IgD-negative memory B cell (primary cell): Measurements from ENCODE around the gene JMJD8. TPM values are rescaled to one million over a fixed set of nuclear protein-coding genes. Genes with fewer than 3 reads are reported as not detected.

Experiments used
- H3K27ac Mint-ChIP-seq, 3 donors: one replicate each; pipeline ENCODE4 v1.8.0; 2020 to 2022; ENCODE audit warnings: mild to moderate bottlenecking in 3 of 3, mixed read lengths in 3 of 3, moderate library complexity in 1 of 3
- H3K27me3 Mint-ChIP-seq: one replicate; pipeline ENCODE4 v1.8.0; 2021; ENCODE audit warnings: mixed read lengths
- H3K36me3 Mint-ChIP-seq: one replicate; pipeline ENCODE4 v1.8.0; 2020; ENCODE audit warnings: mild to moderate bottlenecking, mixed read lengths
- H3K4me1 Mint-ChIP-seq, 3 donors: one replicate each; pipeline ENCODE4 v1.8.0; 2020 to 2022; ENCODE audit warnings: mixed read lengths in 3 of 3, mild to moderate bottlenecking in 1 of 3
- H3K4me3 Mint-ChIP-seq, 4 donors: one replicate each; pipeline ENCODE4 v1.8.0; 2020 to 2022; ENCODE audit warnings: mild to moderate bottlenecking in 4 of 4, mixed read lengths in 4 of 4, moderate library complexity in 3 of 4
- H3K9me3 Mint-ChIP-seq, 3 donors: one replicate each; pipeline ENCODE4 v1.8.0; 2020 to 2021; ENCODE audit warnings: mixed read lengths in 3 of 3, mild to moderate bottlenecking in 1 of 3
- polyA plus RNA-seq: library from polyadenylated mRNA; unstranded; fragments of 300-500 nt; fragmentation: Illumina TruSeq; gene quantifications from one replicate; pipeline ENCODE4 v1.2.3, GENCODE V29; 2021

The JMJD8 gene
- polyA plus RNA-seq, 1 donor from 2014 or later: 51.0 TPM

GRCh38 chr16:634051-634670 is 50.0 kb downstream of the JMJD8 start:
- Mint-ChIP-seq H3K27ac (peak overlapping the region in 2 of 3 donors; percentile 31 to 71), H3K36me3 (no peaks in the 10 kb centered on the region), H3K9me3 (peaks cover 0 to 2% (median 0%) of the 10 kb centered on the region in 3 donors), H3K4me1 (peaks cover 4 to 14% (median 10%) of the 10 kb centered on the region in 3 donors), H3K4me3 (peak overlapping the region in 2 of 4 donors; percentile 52 to 70), H3K27me3 (peaks cover 3% of the 10 kb centered on the region)

DNA sequence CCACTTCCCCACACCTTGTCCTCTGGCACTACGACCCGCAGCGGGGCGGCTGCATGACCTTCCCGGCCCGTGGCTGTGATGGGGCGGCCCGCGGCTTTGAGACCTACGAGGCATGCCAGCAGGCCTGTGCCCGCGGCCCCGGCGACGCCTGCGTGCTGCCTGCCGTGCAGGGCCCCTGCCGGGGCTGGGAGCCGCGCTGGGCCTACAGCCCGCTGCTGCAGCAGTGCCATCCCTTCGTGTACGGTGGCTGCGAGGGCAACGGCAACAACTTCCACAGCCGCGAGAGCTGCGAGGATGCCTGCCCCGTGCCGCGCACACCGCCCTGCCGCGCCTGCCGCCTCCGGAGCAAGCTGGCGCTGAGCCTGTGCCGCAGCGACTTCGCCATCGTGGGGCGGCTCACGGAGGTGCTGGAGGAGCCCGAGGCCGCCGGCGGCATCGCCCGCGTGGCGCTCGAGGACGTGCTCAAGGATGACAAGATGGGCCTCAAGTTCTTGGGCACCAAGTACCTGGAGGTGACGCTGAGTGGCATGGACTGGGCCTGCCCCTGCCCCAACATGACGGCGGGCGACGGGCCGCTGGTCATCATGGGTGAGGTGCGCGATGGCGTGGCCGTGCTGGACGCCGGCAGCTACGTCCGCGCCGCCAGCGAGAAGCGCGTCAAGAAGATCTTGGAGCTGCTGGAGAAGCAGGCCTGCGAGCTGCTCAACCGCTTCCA is 50.6 kb downstream of the JMJD8 start:
- Mint-ChIP-seq H3K27me3 (peaks cover 3% of the 10 kb centered on the region), H3K4me1 (peaks cover 0 to 10% (median 6%) of the 10 kb centered on the region in 3 donors), H3K9me3 (peaks cover 0 to 2% (median 0%) of the 10 kb centered on the region in 3 donors), H3K36me3 (no peaks in the 10 kb centered on the region), H3K4me3 (peak overlapping the region in 1 of 4 donors; percentile 52), H3K27ac (no peak overlapping the region)

GRCh38 chr16:632486-633335 is 51.4 kb downstream of the JMJD8 start:
- Mint-ChIP-seq H3K4me3 (no peak overlapping the region), H3K9me3 (peaks cover 0 to 2% (median 0%) of the 10 kb centered on the region in 3 donors), H3K4me1 (peaks cover 0 to 9% (median 6%) of the 10 kb centered on the region in 3 donors), H3K36me3 (no peaks in the 10 kb centered on the region), H3K27ac (no peak overlapping the region), H3K27me3 (peaks cover 3% of the 10 kb centered on the region)

GRCh38 chr16:631808-632358 is 52.3 kb downstream of the JMJD8 start:
- Mint-ChIP-seq H3K4me3 (peak overlapping the region in 1 of 4 donors; percentile 12), H3K4me1 (peaks cover 0 to 6% (median 5%) of the 10 kb centered on the region in 3 donors), H3K27me3 (peaks cover 3% of the 10 kb centered on the region), H3K9me3 (peaks cover 0 to 2% (median 0%) of the 10 kb centered on the region in 3 donors), H3K36me3 (no peaks in the 10 kb centered on the region), H3K27ac (no peak overlapping the region)

Other genes starting within 250 kb of the JMJD8 start
- 9.1 TPM for gene CAPN15, start 156.6 kb downstream of the JMJD8 start, polyA plus RNA-seq
- gene PRR35, start 123.9 kb downstream of the JMJD8 start, polyA plus RNA-seq: not detected
- gene NHLRC4, start 117.3 kb downstream of the JMJD8 start, polyA plus RNA-seq: 4.5 TPM
- 18.9 TPM for gene PIGQ, start 114.4 kb downstream of the JMJD8 start, polyA plus RNA-seq
- 14.7 TPM for gene RAB40C, start 94.3 kb downstream of the JMJD8 start, polyA plus RNA-seq
- not detected for gene WFIKKN1, start 53.3 kb downstream of the JMJD8 start, polyA plus RNA-seq
- gene METTL26, start 48.0 kb downstream of the JMJD8 start, polyA plus RNA-seq: 81.0 TPM
- 52.8 TPM for gene MCRIP2, start 42.5 kb downstream of the JMJD8 start, polyA plus RNA-seq
- gene WDR90, start 35.0 kb downstream of the JMJD8 start, polyA plus RNA-seq: 0.54 TPM
- 42.7 TPM for gene RHOT2, start 16.2 kb downstream of the JMJD8 start, polyA plus RNA-seq
- 1.1 TPM for gene RHBDL1, start 8.7 kb downstream of the JMJD8 start, polyA plus RNA-seq
- gene STUB1, start 3.9 kb downstream of the JMJD8 start, polyA plus RNA-seq: 137 TPM
- gene WDR24, start 6.1 kb upstream of the JMJD8 start, polyA plus RNA-seq: 15.1 TPM
- 4.4 TPM for gene FBXL16, start 21.5 kb upstream of the JMJD8 start, polyA plus RNA-seq
- 2.8 TPM for gene METRN, start 30.8 kb upstream of the JMJD8 start, polyA plus RNA-seq
- 84.7 TPM for gene ANTKMT, start 36.8 kb upstream of the JMJD8 start, polyA plus RNA-seq
- 0.74 TPM for gene CCDC78, start 42.1 kb upstream of the JMJD8 start, polyA plus RNA-seq
- 10.0 TPM for gene HAGHL, start 42.8 kb upstream of the JMJD8 start, polyA plus RNA-seq
- 29.4 TPM for gene CIAO3, start 56.7 kb upstream of the JMJD8 start, polyA plus RNA-seq
- gene MSLN, start 76.4 kb upstream of the JMJD8 start, polyA plus RNA-seq: not detected
- gene RPUSD1, start 104.0 kb upstream of the JMJD8 start, polyA plus RNA-seq: 39.5 TPM
- 4.9 TPM for gene CHTF18, start 104.3 kb upstream of the JMJD8 start, polyA plus RNA-seq
- not detected for gene GNG13, start 116.4 kb upstream of the JMJD8 start, polyA plus RNA-seq